ENCODE data around the gene MICU2.

Gene MICU2

DNA sequence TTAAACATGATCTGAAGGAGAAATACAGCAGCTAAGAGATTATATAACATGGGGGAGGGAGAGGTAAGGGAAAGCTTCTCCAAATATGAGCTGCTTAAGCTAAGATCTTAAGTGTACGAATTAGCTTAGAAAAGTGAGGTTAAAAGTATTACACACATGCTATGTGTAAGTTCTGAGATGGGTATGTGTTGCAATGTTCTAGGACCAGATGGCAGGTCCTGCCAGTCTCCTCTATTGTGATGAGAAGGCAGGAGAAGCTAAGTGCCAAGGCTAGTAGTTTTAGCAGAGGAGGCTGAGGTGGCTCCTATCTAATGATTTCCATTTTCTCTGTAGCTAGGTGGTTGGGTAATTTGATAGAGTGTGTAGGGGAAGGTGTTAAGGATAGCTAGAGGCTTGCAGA is 57.6 kb downstream of the MICU2 start:
- no peak for DNase-seq (ENCODE audit: low read depth, low spot score)

DNA sequence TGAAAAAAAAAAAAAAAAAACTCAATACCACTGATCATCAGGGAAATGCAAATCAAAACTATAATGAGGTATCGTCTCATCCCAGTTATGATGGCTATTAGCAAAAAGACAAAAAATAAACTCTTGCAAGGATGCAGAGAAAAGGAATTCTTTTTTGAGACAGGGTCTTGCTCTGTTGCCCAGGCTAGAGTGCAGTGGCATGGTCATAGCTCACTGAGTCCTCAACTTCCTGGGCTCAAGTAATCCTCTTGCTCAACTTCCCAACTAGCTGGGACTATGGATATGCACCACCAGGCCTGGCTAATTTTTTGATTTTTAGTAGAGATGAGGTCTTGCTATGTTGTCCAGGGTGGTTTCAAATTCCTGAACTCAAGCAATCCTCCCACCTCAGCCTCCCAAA is 59.5 kb downstream of the MICU2 start:
- DNase-seq (ENCODE audit: low read depth, low spot score) = no peak

DNA sequence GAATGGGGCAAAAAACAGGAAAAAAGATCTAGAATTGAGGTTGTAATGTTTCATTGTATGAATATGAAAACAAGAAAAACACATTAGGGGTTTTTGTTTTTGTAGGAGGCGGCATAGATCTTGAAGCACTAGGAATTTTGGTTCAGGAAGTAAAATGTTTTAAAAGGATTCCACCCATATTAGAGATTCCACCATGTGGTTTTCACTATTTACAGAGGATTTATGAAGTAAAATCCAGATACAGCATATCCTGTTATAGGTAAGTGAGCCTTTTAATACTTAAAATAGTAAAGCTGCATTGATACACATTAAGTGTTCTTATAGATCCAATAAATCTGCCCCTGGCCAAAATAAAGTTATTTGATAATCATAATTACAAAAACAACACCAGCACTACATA is 61.4 kb downstream of the MICU2 start:
- no peak for DNase-seq (ENCODE audit: low read depth, low spot score)

DNA sequence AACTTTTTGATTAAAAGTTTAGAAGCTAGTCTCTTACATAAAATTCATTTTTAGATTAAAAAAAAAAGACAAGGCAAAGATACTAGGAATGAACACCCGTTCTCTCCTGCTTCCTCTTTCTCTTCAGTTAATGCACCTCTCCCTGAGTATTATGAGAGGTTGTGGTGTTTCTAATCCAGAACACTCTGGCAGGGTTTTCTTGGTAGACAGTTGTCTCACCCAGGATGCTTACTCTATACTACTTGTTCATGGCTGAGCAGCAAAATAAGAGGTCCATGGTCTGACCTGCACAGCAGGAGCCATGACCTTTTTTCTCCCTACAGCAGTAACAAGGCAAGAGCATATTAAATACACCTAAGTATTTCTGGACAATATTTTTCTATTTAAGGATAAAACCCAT is 62.0 kb downstream of the MICU2 start:
- no peak for DNase-seq (ENCODE audit: low read depth, low spot score)

DNA sequence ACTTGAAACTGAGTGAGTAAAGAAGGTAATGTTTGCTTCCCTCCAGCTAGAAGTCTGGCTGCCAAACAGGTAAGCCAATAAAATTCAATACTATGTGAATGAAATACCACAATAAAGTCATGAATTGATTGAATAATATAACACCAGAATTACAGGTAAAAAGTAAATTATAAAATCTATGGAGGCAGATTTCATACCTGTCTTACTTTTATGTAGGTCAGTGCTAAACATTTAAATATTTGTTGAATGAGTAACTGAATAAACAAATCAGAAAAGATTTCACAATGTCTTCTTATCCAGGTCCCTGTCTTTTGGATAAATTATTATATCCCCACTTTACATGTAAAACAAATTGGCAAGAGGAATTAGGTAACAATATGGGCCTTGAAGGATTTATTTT is 62.7 kb downstream of the MICU2 start:
- DNase-seq (ENCODE audit: low read depth, low spot score) = no peak

DNA sequence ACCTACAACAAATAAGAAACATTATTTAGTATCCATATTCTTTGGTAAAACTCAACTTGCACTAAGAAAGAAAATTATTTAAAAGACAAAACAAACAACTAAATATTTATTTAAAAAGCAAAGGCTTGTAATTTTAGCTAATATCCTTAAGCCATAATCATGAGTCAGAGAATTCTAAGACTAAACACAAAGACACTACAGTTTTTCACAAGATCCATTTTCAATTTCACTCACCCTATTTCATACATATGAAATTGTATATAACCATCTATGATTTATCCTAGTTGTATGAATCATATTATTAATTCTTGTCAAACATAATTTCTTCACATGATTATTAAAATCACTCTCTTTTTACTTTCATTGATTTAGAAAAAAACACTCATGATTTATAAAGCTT is 64.3 kb downstream of the MICU2 start:
- DNase-seq (ENCODE audit: low read depth, low spot score) = no peak

DNA sequence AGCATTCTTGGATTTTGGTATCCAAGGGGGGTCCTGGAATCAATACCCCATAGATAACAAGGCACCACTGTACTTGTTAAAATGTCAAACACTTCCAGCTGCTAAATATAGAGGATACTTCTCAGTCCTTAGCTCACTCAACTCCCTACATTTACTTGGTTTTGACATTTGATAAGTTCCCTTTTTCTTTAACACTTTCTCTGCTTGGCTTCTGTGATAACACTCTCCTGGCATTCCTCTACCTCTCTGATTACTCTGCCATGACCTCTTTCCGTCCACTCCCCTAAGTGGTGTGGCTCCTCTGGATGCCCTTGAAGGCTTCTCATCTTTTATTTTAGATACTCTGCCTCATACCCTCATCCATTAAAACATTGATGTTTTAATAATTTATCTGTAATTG is 65.2 kb downstream of the MICU2 start:
- no peak for DNase-seq (ENCODE audit: low read depth, low spot score)

DNA sequence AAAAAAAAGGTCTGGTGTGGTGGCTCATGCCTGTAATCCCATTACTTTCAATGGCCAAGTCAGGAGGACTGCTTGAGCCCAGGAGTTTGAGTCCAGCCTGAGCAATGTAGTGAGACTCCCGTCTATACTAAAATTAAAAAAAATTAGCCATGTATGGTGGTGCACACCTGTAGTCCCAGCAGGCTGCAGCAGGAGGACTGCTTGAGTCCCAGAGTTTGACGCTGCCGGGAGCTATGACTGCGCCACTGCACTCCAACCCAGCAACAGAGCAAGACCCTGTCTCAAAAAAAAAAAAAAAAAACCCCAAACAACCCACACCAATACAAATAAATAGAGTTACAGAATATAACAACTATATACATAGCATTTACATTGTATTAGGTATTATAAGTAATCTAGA is 65.7 kb downstream of the MICU2 start:
- no peak for DNase-seq (ENCODE audit: low read depth, low spot score)

DNA sequence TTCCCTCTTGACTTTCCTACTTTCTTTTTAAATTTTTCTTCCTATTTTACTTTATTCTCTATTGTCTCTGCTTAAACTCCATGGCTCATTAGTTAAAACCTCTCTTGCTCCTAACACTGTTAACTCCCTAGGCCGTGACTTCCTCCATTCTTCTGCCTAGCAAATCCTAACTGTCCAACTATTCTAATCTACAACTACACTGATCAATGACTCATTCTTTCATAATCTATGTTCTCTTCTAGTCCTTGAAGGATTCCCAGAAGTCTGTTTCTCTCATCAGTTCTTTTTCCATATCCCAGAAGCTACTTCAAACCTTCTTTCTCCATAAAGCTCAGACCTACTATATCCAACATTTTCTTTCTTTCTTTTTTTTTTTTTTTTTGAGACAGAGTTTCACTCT is 66.9 kb downstream of the MICU2 start:
- DNase-seq (ENCODE audit: low read depth, low spot score) = no peak

DNA sequence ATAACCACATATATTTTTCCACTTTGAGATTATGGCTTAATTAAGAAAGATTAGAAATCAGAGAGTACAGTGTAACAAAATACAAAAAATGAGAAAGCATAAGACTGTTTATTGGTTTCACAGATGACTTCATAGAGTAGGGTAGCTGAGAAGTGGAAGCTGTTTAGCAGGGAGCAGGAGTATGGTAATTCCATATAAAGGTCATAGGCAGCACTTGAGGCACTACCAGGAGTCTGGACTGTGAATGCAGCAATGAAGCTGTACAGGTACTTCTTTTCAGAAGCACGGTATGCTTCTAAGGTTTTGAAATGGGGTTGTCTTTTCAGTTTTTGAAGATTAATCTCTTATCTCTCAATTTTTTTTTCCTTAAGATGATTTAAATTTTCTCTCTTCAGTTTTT is 69.2 kb downstream of the MICU2 start:
- no peak for DNase-seq (ENCODE audit: low read depth, low spot score)

DNA sequence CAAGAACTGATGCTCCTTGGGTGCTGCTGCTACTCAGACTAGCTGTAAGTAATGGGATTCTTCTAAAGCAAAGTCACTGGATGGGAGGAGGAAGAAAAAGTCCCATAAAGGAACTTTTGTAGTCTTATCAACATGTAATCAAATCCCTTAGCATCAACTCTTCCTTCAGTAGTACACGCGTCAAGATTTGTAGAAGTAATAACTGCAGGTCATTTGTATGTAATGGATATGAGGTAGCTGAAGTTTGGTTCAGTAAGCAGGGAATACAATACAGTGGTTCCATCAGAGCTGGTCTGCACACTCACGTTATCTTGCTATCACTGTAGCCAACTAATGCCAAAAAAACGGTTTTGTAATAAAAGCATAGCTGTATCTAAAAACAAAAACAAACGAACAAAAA is 72.5 kb downstream of the MICU2 start:
- DNase-seq (ENCODE audit: low read depth, low spot score) = no peak

DNA sequence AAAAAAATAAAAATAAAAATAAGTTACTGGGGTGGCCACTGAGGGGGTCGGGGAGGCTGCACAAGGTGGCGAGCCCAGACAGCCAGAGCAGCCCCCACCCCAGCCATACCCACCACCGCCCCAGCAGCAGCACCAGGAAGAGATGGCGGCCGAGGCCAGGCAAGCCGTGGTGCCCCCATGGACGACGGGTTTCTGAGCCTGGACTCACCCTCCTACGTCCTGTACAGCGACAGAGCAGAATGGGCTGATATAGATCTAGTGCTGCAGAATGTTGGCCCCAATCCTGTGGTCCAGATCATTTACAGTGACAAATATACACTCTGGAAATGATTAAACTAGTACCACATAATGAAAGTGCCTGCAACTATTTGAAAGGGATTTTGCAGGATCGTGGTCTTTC is 73.3 kb downstream of the MICU2 start:
- DNase-seq (ENCODE audit: low read depth, low spot score) = no peak

DNA sequence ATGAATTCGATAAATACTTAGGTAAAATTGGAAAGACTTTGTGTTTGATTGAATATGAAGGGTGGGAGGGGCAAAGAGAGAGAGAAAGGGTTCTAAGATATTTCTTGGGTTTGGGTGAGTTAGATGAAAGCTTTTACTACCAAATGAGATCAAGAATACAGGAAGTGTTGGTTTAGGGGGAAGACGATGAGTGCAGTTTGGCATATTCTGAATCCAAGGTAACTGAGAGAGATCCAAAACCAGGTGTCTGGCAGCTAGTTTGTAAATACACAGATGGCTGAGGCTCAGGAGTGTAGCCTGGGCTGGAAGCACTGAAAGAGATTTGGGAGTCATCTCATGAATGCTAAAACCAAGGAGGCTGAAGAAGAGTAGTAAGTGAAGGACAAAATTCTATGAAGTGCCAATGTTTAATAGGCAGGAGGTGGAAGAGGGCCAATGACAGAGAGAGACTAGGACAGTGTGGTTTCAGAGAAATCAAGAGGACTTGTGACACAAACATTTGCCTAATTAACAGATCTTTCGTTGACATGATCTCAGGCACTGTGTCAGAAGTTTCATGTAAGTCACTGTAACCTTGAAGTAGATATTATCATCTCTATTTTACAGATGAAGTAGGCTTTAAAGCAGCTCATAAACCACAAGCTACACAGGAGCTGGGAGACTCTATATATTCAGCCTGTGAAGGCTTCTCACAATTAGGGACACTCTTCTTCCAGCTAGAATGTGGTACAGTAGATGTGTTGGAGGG is 74.7 kb downstream of the MICU2 start:
- DNase-seq (ENCODE audit: low read depth, low spot score) = no peak

DNA sequence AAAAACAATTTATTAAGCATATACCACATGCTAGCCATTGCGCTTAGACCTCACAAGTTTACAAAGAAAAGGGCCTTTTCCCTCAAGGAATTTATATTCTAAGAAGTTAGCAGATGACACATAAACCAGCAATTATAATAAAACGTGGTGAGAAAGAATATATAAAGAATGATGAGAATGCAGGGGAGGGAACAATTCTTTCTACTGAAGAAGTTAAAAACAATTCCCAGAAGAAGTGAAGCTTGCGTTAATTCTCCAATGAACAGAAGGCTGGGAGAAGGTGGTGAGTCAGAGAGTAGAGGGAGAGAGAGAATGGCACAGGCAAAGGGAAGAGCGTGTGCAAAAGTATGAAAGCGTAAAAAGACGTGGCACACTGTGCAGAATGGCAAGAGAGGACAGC is 75.4 kb downstream of the MICU2 start:
- DNase-seq (ENCODE audit: low read depth, low spot score) = no peak

DNA sequence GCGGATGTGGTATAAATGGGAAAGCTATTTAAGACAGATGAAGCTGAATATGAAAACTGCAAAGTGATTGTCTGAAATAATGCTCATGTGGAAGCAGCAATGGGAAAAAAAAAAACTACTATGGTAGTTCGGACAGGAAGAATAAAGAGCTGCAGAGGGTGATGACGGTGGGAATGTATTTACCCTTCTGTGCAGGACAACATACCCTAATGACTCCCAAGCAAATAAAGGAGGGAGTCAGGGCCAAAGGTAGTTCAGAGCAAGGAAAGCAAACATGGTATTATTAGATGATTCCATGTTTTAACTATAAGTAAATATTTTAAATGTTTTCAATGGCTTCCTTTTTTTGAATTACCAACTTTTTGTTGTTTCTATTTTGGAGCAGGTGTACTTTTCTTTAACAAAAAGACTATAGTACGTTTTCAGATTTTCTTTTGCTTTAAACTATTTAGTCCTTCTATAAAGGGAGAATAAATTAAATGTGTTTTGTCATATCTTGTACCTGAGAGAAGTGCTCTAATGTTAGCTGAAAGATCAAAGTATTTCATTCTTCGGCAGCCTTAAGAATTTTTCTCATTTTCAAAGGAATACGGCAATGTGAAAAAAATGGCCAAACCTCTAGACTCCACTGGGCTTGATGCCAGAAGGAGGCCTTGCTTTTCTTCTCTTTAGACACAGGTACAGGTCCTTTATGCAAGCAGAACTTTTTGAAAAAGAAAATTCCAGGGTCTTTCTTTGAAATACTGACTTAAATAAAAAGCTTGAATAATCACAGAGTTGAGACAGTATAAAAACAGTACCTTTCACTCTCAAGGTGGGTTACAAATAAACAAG is 77.0 kb downstream of the MICU2 start:
- no peak for DNase-seq (ENCODE audit: low read depth, low spot score)

DNA sequence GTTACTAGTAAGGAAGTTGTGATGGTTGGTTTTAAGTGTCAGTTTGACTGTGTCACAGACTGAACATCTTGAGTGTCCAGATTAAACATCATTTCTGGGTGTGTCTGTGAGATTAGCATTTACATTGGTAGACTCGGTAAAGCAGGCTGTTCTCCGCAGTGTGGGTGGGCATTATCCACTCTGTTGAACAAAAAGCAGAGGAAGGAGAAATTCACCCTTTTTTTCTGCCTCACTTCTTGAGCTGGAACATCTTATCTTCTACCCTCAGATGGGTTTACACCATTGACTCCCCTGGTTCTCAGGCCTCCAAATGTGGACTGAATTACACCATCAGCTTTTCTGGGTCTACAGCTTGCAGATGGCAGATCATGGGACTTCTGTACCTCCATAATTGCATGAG is 81.1 kb downstream of the MICU2 start:
- DNase-seq (ENCODE audit: low read depth, low spot score) = no peak

DNA sequence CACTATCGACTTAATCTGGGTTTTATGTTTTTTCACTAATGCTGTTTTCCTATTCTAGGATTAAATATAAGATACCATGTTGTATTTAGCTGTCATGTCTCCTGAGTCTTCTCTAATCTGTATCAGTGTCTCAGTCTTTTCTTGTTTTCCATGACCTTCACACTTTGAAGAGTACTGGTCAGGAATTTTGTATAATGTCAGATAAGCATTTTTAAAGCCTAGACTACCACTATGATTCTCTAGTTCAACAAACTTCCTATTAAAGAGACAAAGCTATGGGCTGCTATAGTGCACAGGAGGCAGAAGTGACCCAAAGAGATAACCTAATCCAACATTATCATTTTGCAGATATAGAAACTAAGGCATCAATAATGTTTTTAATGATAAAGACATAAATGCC is 81.8 kb downstream of the MICU2 start:
- no peak for DNase-seq (ENCODE audit: low read depth, low spot score)

DNA sequence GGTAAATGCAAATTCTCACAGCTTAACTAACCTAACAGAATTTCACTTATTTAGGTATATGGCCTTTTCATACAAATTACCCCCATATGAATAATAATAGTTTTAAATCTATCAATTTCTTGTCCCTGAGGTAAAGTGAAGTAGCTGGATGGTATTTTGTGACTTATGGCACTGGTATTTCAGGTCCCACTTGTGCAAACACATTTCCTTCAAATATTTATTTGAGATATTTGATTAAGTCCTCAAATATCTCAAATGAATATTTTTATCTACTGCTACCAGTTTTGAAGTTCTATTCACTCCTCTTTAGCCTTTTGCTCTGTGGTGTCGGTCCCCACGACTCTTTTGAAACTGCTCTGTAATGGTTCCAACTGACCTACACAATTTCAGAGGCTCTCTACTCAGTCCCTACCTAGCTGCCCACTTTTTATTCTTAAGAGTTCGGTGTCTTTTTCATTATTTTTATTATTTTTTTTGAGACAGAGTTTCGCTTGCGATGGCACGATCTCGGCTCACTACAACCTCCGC is 85.3 kb downstream of the MICU2 start:
- no peak for DNase-seq (ENCODE audit: low read depth, low spot score)

DNA sequence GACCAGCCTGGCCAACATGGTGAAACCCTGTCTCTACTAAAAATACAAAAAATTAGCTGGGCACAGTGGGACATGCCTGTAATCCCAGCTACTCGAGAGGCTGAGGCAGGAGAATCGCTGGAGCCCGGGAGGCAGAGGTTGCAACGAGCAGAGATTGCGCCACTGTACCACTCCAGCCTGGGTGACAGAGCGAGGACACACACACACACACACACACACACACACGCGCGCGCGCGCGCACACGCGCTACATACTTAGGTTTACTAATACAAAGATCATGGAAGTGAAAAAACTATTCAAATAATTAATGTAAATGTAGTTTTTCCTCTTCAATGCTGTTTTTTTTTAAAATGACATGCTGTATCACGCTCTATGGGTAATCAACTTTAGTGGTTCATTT is 86.4 kb downstream of the MICU2 start:
- DNase-seq (ENCODE audit: low read depth, low spot score) = no peak

DNA sequence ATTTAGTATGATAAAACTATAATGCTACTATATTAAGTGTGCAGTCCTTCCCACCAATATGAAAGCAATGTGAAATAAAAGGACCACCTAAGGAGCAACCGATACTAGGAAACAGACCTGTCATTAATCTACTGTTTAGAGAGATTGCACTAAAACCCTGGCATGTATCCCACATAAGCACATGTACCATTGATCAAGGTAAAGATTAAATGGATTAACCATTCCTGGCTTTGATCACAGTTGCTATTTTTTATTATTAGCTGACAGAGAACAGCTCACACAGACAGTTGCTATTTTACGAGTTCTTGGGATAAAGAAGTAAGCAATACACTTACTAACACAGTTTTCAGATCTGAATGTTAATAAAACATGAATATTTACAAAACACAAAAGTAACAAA is 87.2 kb downstream of the MICU2 start:
- no peak for DNase-seq (ENCODE audit: low read depth, low spot score)

DNA sequence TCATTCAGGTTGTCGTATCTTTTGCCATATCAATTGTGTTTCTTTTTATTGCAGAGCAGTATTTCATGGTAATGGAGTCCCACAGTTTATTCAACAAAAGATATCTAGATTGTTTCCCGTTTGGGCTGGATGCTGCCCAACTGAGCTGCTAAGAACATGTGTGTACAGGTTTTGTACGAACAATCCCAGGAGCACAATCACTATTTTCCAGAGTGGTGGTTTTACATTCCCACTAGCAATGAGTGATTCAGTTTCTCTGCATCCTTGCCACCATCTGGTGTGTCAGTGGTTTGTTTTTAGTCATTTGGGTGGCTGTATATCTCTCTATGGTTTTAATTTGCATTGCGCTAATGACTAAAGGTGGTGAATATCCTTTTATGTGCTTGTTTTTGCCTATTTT is 92.1 kb downstream of the MICU2 start:
- DNase-seq (ENCODE audit: low read depth, low spot score) = no peak

DNA sequence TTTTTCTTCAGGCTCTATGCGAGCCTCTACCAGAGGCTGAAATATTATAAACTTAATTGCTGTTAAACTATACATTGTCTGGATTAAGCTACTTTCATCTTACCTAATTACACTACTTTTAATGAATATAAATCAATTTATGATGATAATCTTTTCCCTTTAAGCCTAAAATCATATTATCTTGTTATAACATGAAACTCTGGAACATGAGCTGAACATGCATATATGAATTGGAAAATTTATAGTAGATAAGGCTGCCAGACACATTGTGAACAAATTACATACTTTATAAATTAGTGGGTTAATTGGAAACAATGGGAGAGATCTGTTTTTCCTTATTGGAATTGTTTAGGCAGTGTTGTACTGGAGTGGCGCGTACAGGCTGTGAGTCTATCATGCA is 99.6 kb downstream of the MICU2 start:
- DNase-seq (ENCODE audit: low read depth, low spot score) = no peak

DNA sequence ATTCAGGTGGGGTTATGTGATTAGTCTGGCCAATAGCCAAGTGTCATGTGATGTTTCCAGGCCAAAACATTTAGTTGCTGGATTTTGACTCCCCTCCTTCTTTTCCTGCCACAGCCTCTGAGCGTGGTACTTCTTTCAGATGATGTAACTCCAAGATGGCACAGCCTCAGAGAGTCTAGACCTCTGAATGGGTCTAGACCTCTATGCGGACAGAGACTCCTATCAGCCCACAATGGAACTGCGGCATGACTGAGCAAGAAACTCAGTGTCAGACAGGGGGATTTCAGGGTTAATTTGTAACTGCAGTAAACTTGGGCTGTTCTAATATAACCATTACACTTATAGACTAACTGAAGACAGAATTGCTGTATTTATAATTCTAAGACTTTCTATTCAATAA is 102.3 kb downstream of the MICU2 start:
- no peak for DNase-seq (ENCODE audit: low read depth, low spot score)
